Urinary bladder (tissue), 4 donors: ENCODE results near the gene POLR1A. TPM values are rescaled to one million over a fixed set of nuclear protein-coding genes. Genes with fewer than 3 reads are reported as not detected.

Experiments used
- DNase-seq: peaks from one replicate; pipeline ENCODE4 v3.0.0-alpha.2; 2015; ENCODE audit errors: extremely low spot score
- H3K27ac ChIP-seq: one replicate; pipeline ENCODE4 v1.5.1; 2013; ENCODE audit warnings: low read depth, mild to moderate bottlenecking, moderate library complexity
- H3K36me3 ChIP-seq: one replicate; pipeline ENCODE4 v1.6.1; 2013; ENCODE audit warnings: mild to moderate bottlenecking, moderate library complexity; ENCODE audit not compliant: insufficient read depth
- H3K4me1 ChIP-seq: one replicate; pipeline ENCODE4 v1.6.1; 2013; ENCODE audit warnings: mild to moderate bottlenecking, moderate library complexity; ENCODE audit not compliant: insufficient read depth
- H3K4me3 ChIP-seq: one replicate; pipeline ENCODE4 v1.5.1; 2013; ENCODE audit warnings: low read depth, low read length
- WGBS: extraction: QIAGEN DNeasy Blood & Tissue Kit; methylation state at CpG from one replicate; pipeline ENCODE4 v1.1.7; 2013; 5-methylcytosine and 5-hydroxymethylcytosine counted together
- polyA plus RNA-seq: library from polyadenylated mRNA; stranded (reverse); fragments of 200-250 nt; gene quantifications from one replicate; pipeline ENCODE4 v1.2.3, GENCODE V29; 2013
- total RNA-seq: library from RNA; depleted of rRNA; stranded (reverse); fragments of >200 nt; gene quantifications from one replicate; pipeline ENCODE4 v1.2.3, GENCODE V29; 2014
- donor health status: healthy with polysubstance abuse.
- donor health status: healthy.

POLR1A gene
- total and polyA plus RNA-seq, 2 donors = 6.6 to 11.5 TPM

GRCh38 chr2:86065512-86065911 lies 40.2 kb downstream of the POLR1A start:
- no peaks in the 10 kb centered on the region for H3K36me3 ChIP-seq
- no peak overlapping the region for H3K4me3 ChIP-seq
- no peak overlapping the region for H3K27ac ChIP-seq
- DNase-seq = no peak
- WGBS = 30% methylated on average over 5 of the region's 5 CpGs
- peaks cover 2% of the 10 kb centered on the region for H3K4me1 ChIP-seq

DNA sequence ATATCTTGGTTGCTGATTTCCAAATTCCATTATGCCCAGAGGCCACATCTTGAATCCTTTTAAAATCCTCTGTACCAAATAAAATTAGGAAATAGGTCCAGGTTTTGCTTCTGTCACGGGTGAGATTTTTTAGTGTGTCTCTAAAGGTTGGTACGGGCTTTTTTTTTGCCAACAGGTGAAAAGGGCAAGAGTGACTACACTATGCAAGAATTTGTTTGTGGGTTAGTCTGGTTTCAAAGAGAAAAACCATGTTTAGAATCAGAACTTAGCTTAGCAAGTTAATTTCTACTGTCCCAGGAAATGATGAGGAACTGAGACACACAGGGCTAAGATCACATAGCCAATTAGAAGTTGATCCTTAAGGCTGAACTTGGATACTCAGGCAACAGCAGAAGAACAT lies 41.7 kb downstream of the POLR1A start:
- no peaks in the 10 kb centered on the region for H3K36me3 ChIP-seq
- 92% methylated on average over 2 of the region's 2 CpGs for WGBS
- H3K27ac ChIP-seq = no peak overlapping the region
- H3K4me3 ChIP-seq = no peak overlapping the region
- peaks cover 2% of the 10 kb centered on the region for H3K4me1 ChIP-seq
- no peak for DNase-seq

DNA sequence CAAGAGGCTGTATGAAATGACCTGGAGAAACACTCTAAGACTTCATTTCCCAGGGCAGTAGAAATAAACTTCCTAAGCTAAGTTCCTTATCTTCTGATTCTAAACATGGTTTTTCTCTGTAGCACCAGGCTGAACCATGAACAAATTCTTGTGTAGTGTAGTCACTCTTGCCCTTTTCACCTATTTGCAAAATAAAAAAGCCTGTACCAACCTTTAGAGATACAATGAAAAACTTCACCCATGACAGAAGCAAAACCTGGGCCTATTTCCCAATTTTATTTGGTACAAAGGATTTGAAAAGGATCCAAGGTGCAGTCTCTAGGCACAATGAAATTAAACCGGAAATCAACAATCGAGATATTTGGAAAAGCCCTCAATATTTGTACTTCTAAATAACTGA lies 43.6 kb downstream of the POLR1A start:
- Histone ChIP-seq H3K36me3 (no peaks in the 10 kb centered on the region), H3K27ac (peak overlapping the region; percentile 50), H3K4me3 (no peak overlapping the region), H3K4me1 (peaks cover 2% of the 10 kb centered on the region)
- no peak for DNase-seq
- whole genome bisulfite sequencing = 80% methylated on average over 2 of the region's 2 CpGs

- H3K27ac ChIP-seq = no peak overlapping the region
- 96% methylated on average over 4 of the region's 4 CpGs for WGBS
- DNase-seq = no peak
- H3K4me1 ChIP-seq = no peaks in the 10 kb centered on the region
- peaks cover 4% of the 10 kb centered on the region for H3K36me3 ChIP-seq
- H3K4me3 ChIP-seq = no peak overlapping the region
Observed at GRCh38 chr2:86056590-86057331, 48.9 kb downstream of the POLR1A start.

GRCh38 chr2:86055314-86055713 lies 50.4 kb downstream of the POLR1A start:
- Histone ChIP-seq H3K4me3 (no peak overlapping the region), H3K4me1 (no peaks in the 10 kb centered on the region), H3K36me3 (peaks cover 4% of the 10 kb centered on the region), H3K27ac (no peak overlapping the region)
- 92% methylated on average over 3 of the region's 3 CpGs for WGBS
- DNase-seq = no peak

DNA sequence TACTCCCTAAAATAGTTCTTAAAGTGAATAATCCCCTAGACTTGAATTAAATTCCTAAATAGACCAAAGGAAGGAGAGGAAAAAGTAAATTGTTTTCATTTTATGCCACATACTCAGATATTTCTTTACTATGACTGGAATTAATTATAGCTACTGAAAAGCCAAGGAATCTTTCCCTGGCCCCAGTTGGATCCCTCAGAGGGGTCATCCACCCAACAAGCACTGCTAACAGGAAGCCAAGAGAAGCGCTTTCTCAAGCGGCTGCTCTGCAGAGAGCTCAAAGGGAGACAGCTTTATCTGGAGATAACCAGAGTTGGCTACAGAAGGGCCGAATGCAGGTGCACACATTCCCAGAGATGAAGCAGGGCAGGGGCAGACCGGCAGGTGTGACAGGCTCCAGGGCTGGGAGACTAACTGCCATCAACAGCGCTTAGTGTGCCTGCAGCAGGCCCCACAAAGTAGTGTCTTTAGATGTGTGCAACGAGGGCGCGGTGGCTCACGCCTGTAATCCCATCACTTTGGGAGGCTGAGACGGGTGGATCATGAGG lies 51.1 kb downstream of the POLR1A start:
- no peak for DNase-seq
- Histone ChIP-seq H3K4me1 (no peaks in the 10 kb centered on the region), H3K27ac (no peak overlapping the region), H3K4me3 (no peak overlapping the region), H3K36me3 (peaks cover 4% of the 10 kb centered on the region)
- WGBS = 92% methylated on average over 10 of the region's 10 CpGs

DNA sequence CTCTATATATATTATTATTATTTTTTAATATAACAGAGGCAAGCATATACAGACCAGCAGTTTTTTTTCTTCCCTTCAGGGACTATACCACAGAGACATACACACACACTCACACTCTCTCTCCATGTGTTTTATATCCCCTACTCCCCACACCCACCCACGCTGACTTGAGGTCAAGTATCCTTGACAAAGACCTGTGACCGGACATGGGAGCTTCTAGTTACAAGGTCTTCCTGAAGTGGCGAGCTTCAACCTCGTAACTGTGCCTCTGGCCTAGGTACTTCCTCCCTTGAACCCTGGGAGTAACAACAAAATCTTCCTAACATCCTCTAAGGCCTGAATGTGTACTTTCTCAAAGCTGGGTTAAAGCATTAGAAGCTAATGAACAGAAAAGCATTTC lies 52.5 kb downstream of the POLR1A start:
- WGBS = 94% methylated on average over 4 of the region's 4 CpGs
- DNase-seq = no peak
- Histone ChIP-seq H3K36me3 (peaks cover 4% of the 10 kb centered on the region), H3K4me3 (no peak overlapping the region), H3K27ac (no peak overlapping the region), H3K4me1 (no peaks in the 10 kb centered on the region)

GRCh38 chr2:86052676-86053075 lies 53.0 kb downstream of the POLR1A start:
- no peak for DNase-seq
- peaks cover 4% of the 10 kb centered on the region for H3K36me3 ChIP-seq
- H3K4me1 ChIP-seq = no peaks in the 10 kb centered on the region
- H3K4me3 ChIP-seq = no peak overlapping the region
- 97% methylated on average over 16 of the region's 16 CpGs for WGBS
- no peak overlapping the region for H3K27ac ChIP-seq

DNA sequence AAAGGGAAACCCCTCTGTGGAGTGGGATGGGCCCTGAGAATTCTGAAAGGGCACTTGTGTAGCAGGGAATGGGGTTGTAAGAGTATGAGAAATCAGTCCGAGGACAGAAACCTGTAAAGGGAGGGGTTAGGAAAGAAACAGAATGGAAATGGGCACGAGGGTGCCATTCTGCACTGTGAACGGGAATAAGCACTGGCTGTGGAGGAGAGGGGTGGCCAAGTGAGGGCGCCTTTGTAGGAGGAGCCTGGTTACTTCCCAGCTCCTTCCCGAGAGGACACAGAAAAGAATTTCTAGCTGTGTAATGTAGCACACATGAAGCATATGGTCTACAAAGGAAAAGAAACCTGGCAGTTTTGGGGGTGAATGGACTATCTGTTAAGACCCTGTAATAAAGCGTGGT lies 53.4 kb downstream of the POLR1A start:
- Histone ChIP-seq H3K36me3 (peaks cover 4% of the 10 kb centered on the region), H3K4me1 (no peaks in the 10 kb centered on the region), H3K4me3 (no peak overlapping the region)

DNA sequence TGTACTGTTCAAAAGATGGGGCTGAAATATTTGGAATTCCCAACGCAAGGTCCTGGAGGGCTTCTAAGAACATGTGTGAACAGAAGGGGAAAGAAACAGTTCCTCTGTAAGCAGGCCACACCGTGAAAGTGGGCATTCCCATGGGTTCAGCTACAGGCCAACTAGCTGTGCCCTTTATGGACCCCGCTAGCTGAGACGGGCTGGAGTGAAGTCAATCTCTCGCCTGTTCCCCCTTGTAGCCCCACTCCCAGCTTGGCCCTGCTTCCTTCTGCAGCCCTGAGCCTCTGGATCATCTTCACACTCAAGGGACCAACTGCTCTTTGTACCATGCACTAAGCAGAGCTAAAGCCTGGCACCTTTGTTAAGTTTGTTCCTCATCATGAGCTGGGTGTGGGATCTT lies 55.4 kb downstream of the POLR1A start:
- H3K4me3 ChIP-seq = no peak overlapping the region
- H3K36me3 ChIP-seq = peaks cover 4% of the 10 kb centered on the region
- no peak for DNase-seq
- no peaks in the 10 kb centered on the region for H3K4me1 ChIP-seq
- H3K27ac ChIP-seq = no peak overlapping the region
- 98% methylated on average over 5 of the region's 5 CpGs for WGBS

More for the DNA sequence above, 53.4 kb downstream of the POLR1A start:
- 86% methylated on average over 6 of the region's 6 CpGs for WGBS
- DNase-seq = no peak
- H3K27ac ChIP-seq = no peak overlapping the region

- H3K27ac ChIP-seq = no peak overlapping the region
- 97% methylated on average over 1 of the region's 1 CpG for WGBS
- H3K36me3 ChIP-seq = peaks cover 6% of the 10 kb centered on the region
- no peak for DNase-seq
- no peaks in the 10 kb centered on the region for H3K4me1 ChIP-seq
- no peak overlapping the region for H3K4me3 ChIP-seq
Observed at GRCh38 chr2:86049529-86049928, 56.2 kb downstream of the POLR1A start.

DNA sequence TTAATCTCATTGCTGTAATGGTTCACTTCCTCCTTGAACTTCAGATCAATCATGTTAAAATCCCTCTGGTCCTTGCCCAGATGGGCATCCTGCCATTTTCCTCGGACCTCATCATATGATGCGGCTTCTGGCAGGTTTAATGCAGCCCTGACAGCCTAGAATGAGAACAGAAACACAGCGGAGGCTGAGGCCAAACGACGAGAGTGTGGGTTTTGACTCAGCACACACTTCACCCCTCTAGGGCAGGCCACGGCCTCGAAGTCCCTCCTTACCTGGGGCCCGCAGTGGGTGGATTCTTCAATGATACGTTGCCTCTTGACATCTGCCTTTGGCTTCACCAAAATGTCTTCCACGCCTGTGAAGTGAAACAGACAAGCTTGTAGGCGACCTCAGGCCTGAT lies 56.8 kb downstream of the POLR1A start:
- H3K36me3 ChIP-seq = peaks cover 6% of the 10 kb centered on the region
- no peak overlapping the region for H3K27ac ChIP-seq
- no peak overlapping the region for H3K4me3 ChIP-seq
- H3K4me1 ChIP-seq = no peaks in the 10 kb centered on the region
- DNase-seq = no peak
- 76% methylated on average over 11 of the region's 11 CpGs for WGBS

- H3K4me1 ChIP-seq = no peaks in the 10 kb centered on the region
- no peak for DNase-seq
- no peak overlapping the region for H3K27ac ChIP-seq
- peaks cover 6% of the 10 kb centered on the region for H3K36me3 ChIP-seq
- no peak overlapping the region for H3K4me3 ChIP-seq
- WGBS = 97% methylated on average over 3 of the region's 3 CpGs
Observed at GRCh38 chr2:86048383-86048701, 57.3 kb downstream of the POLR1A start.

DNA sequence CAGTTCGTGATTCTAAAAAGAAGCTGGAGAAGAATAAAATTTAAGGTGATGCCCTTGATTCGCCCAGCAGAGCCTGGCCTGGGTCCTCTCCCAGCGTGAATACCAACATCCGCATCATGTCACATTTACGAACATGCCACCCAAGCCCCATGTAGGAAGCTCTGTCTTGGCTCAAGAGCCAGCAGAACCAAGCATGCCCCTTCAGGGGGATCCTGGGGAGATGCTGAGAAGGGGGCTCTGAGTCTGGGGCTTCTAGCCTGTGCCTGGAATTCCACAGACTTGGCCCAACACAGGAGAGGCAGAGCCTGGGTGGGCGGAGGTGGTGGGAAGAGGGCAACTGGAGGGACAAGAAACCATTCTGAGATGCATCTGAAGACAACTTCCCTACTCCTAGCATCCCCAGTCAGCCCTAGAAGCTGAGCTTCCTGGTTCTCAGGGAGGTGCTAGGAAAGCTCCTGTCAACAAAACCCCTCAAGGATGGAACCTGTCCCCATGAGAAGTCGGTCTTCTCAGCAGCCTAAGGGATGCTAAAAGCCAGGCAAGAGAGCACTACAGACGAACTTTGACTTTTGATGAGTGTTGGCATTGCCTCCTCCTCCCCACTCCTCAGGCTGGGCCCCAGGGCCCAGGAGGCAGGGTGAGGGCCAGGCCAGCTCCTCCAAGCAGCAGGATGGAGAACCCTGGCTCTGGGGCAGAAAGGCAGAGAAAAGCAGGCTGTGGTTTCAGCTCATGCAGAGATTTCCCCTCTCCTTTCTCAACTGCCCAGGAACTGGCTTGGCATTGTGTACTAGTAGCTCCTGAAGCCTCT lies 57.9 kb downstream of the POLR1A start:
- H3K4me1 ChIP-seq = no peaks in the 10 kb centered on the region
- no peak overlapping the region for H3K4me3 ChIP-seq
- no peak overlapping the region for H3K27ac ChIP-seq
- WGBS = 92% methylated on average over 8 of the region's 8 CpGs
- no peak for DNase-seq
- H3K36me3 ChIP-seq = peaks cover 6% of the 10 kb centered on the region
